Suprapubic skin (tissue), 4 donors: ENCODE results near the gene HAND1. TPM values are rescaled to one million over a fixed set of nuclear protein-coding genes. Genes with fewer than 3 reads are reported as not detected.

ENCODE experiments used
- DNase-seq, 2 donors: peaks; one replicate each; pipeline ENCODE4 v3.0.0-alpha.2; 2019; ENCODE audit warnings: low spot score in 2 of 2
- H3K27ac ChIP-seq: fragments of 200-600 bp; sonication (generic); one replicate; pipeline ENCODE4 v1.5.1; 2019
- H3K27me3 ChIP-seq: fragments of 200-600 bp; sonication (generic); one replicate; pipeline ENCODE4 v1.5.1; 2019
- H3K36me3 ChIP-seq: fragments of 200-600 bp; sonication (generic); one replicate; pipeline ENCODE4 v1.5.1; 2019
- H3K4me1 ChIP-seq: fragments of 200-600 bp; sonication (generic); one replicate; pipeline ENCODE4 v1.5.1; 2019
- H3K4me3 ChIP-seq: fragments of 200-600 bp; sonication (generic); one replicate; pipeline ENCODE4 v1.5.1; 2019; ENCODE audit warnings: mild to moderate bottlenecking
- H3K9me3 ChIP-seq: fragments of 200-600 bp; sonication (generic); one replicate; pipeline ENCODE4 v1.5.1; 2019
- EP300 ChIP-seq: sonication (generic); formaldehyde crosslinking; IDR thresholded peaks from one replicate; pipeline ENCODE4 v1.6.1; 2017; ENCODE audit warnings: antibody characterized with exemption
- POLR2A ChIP-seq, 2 donors: fragments of 450-650 bp; IDR thresholded peaks; one replicate each; pipeline ENCODE4 v1.6.1; 2017; ENCODE audit warnings: antibody characterized with exemption in 2 of 2, mild to moderate bottlenecking in 2 of 2, moderate library complexity in 2 of 2
- POLR2AphosphoS5 ChIP-seq, 3 donors: sonication (generic); formaldehyde crosslinking; IDR thresholded peaks; one replicate each; pipeline ENCODE4 v1.6.1; 2017; ENCODE audit warnings: antibody characterized with exemption in 3 of 3
- WGBS: methylation state at CpG from one replicate; pipeline ENCODE4 v1.1.5; 2018; 5-methylcytosine and 5-hydroxymethylcytosine counted together
- total RNA-seq, 4 donors: library from RNA; depleted of rRNA; stranded (reverse); fragments of >200 nt; gene quantifications; one replicate each; pipeline ENCODE4 v1.1.0, GENCODE V29; 2016
- TF ChIP-seq, protein P1 (sequence below), 2 donors: fragments of 200-600 bp in 1 of 2; fragments of 450-650 bp in 1 of 2; sonication (generic) in 1 of 2; IDR thresholded peaks; one replicate each; pipeline ENCODE4 v1.5.1; 2016 to 2019; ENCODE audit warnings: antibody characterized with exemption in 2 of 2, mild to moderate bottlenecking in 1 of 2, moderate library complexity in 1 of 2

The HAND1 gene
- total RNA-seq, 4 donors from 2014 or later: not detected

DNA sequence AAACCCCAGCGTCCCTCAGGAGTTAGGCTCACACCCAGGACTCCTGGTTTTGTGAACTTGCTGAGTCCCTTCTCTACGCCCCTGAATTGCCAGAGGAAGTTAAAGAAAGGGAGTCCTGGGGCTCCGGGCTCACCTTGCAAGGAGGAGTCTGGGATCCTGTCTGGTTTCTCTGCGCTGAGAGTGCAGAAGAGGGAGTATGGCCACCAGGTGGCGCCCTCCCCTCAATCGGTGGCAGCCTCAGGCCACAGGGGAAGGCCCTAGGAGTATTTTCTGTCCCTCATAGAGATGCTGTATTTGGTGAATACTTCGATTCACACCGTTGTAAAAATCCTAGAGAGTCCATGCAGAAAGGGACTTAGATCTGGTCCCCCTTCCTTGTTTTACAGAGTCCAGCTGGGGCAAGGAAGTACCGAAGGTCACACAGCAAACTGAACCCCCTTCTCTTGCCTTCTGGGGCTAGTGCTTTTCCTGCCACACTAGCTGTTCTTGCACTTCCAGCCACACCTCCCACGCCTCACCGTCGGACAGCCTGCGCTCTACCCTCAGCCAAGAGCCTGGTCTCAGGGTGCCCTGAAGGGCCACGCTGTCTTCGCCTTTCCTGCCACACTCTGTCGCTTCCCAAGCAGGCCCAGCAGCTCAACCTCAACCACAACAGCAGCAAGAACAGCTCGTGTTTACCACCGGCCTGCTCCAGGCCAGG is 10.2 kb downstream of the HAND1 start:
- H3K36me3 ChIP-seq: no peaks in the 10 kb centered on the region
- DNase-seq: peak in 1 of 2 donors; percentile 83
- no peak for TF ChIP-seq POLR2A (IDR thresholded peaks at IDR 0.05)
- no peak for TF ChIP-seq EP300
- TF ChIP-seq POLR2AphosphoS5 (IDR thresholded peaks at IDR 0.05): no peak
- TF ChIP-seq, protein P1, sequence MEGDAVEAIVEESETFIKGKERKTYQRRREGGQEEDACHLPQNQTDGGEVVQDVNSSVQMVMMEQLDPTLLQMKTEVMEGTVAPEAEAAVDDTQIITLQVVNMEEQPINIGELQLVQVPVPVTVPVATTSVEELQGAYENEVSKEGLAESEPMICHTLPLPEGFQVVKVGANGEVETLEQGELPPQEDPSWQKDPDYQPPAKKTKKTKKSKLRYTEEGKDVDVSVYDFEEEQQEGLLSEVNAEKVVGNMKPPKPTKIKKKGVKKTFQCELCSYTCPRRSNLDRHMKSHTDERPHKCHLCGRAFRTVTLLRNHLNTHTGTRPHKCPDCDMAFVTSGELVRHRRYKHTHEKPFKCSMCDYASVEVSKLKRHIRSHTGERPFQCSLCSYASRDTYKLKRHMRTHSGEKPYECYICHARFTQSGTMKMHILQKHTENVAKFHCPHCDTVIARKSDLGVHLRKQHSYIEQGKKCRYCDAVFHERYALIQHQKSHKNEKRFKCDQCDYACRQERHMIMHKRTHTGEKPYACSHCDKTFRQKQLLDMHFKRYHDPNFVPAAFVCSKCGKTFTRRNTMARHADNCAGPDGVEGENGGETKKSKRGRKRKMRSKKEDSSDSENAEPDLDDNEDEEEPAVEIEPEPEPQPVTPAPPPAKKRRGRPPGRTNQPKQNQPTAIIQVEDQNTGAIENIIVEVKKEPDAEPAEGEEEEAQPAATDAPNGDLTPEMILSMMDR (IDR thresholded peaks at IDR 0.05): peak; percentile 53 to 90
- no peaks in the 10 kb centered on the region for H3K9me3 ChIP-seq
- H3K4me1 ChIP-seq: peaks cover 10% of the 10 kb centered on the region
- H3K4me3 ChIP-seq: no peak overlapping the region
- no peak overlapping the region for H3K27ac ChIP-seq
- H3K27me3 ChIP-seq: peaks cover 41% of the 10 kb centered on the region
- WGBS: 41% methylated on average over 18 of the region's 18 CpGs

GRCh38 chr5:154466671-154467070 is 11.4 kb downstream of the HAND1 start:
- WGBS: 84% methylated on average over 5 of the region's 5 CpGs

DNA sequence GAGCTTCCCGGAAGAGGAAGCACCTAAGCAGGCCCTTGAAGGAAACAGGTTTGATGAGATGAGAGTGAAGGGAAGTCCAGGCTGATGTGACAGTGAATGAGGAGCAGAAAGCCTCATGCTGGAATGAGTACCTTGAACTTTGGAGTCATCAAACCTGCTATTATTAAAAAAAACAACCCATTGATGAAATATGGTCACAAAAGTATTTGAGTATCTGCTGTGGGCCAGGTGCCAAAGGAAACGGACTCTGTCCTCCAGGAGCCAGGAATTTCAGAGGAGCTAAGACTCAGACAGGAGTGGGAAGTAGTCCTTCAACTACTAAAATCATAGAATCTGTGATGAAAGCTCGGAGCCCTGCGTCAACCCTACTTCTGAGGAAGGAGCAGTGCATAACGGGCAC is 11.9 kb downstream of the HAND1 start:
- H3K9me3 ChIP-seq: no peaks in the 10 kb centered on the region
- peaks cover 6% of the 10 kb centered on the region for H3K4me1 ChIP-seq
- H3K36me3 ChIP-seq: no peaks in the 10 kb centered on the region
- 68% methylated on average over 5 of the region's 5 CpGs for WGBS
- no peak overlapping the region for H3K27ac ChIP-seq
- TF ChIP-seq POLR2AphosphoS5 (IDR thresholded peaks at IDR 0.05) (no peak), POLR2A (IDR thresholded peaks at IDR 0.05) (no peak), EP300 (no peak)
- TF ChIP-seq, protein P1 (IDR thresholded peaks at IDR 0.05): no peak
- peaks cover 24% of the 10 kb centered on the region for H3K27me3 ChIP-seq
- DNase-seq: no peak
- H3K4me3 ChIP-seq: no peak overlapping the region

More at GRCh38 chr5:154466671-154467070, 11.4 kb downstream of the HAND1 start:
- H3K9me3 ChIP-seq: no peaks in the 10 kb centered on the region
- no peak overlapping the region for H3K27ac ChIP-seq
- H3K27me3 ChIP-seq: peaks cover 30% of the 10 kb centered on the region
- TF ChIP-seq POLR2A (IDR thresholded peaks at IDR 0.05): no peak
- TF ChIP-seq, protein P1 (IDR thresholded peaks at IDR 0.05): no peak
- TF ChIP-seq EP300: no peak
- no peak for TF ChIP-seq POLR2AphosphoS5 (IDR thresholded peaks at IDR 0.05)
- H3K4me3 ChIP-seq: no peak overlapping the region
- DNase-seq: no peak
- peaks cover 10% of the 10 kb centered on the region for H3K4me1 ChIP-seq
- H3K36me3 ChIP-seq: no peaks in the 10 kb centered on the region

- TF ChIP-seq POLR2AphosphoS5 (IDR thresholded peaks at IDR 0.05) (no peak), POLR2A (IDR thresholded peaks at IDR 0.05) (no peak), EP300 (no peak)
- TF ChIP-seq, protein P1 (IDR thresholded peaks at IDR 0.05): no peak
- DNase-seq: no peak
- H3K36me3 ChIP-seq: no peaks in the 10 kb centered on the region
- no peaks in the 10 kb centered on the region for H3K9me3 ChIP-seq
- H3K27me3 ChIP-seq: peaks cover 15% of the 10 kb centered on the region
- 70% methylated on average over 6 of the region's 6 CpGs for WGBS
- H3K27ac ChIP-seq: no peak overlapping the region
- no peaks in the 10 kb centered on the region for H3K4me1 ChIP-seq
- no peak overlapping the region for H3K4me3 ChIP-seq
These were observed 12.9 kb downstream of the HAND1 start for GRCh38 chr5:154465169-154465568.

- no peak for TF ChIP-seq POLR2A (IDR thresholded peaks at IDR 0.05)
- TF ChIP-seq POLR2AphosphoS5 (IDR thresholded peaks at IDR 0.05): no peak
- no peak for TF ChIP-seq EP300
- TF ChIP-seq, protein P1 (IDR thresholded peaks at IDR 0.05): no peak
- Histone ChIP-seq H3K4me1 (no peaks in the 10 kb centered on the region), H3K27me3 (peaks cover 8% of the 10 kb centered on the region), H3K9me3 (no peaks in the 10 kb centered on the region), H3K4me3 (no peak overlapping the region), H3K27ac (no peak overlapping the region), H3K36me3 (no peaks in the 10 kb centered on the region)
- 50% methylated on average over 1 of the region's 1 CpG for WGBS
- no peak for DNase-seq
These were observed 13.6 kb downstream of the HAND1 start for GRCh38 chr5:154464438-154464837.
